ENCODE results near the gene OR5K1. TPM values are rescaled to one million over a fixed set of nuclear protein-coding genes. Genes with fewer than 3 reads are reported as not detected.

OR5K1 gene
- total RNA-seq, 1 donor from 2014 or later: not detected

Other genes with a start within 250 kb of the OR5K1 start
- not detected in 2 replicates for gene OR5H6, start 199.0 kb upstream of the OR5K1 start, total RNA-seq
- not detected in 2 replicates for gene OR5H2, start 180.7 kb upstream of the OR5K1 start, total RNA-seq
- not detected in 2 replicates for gene OR5K4, start 109.3 kb upstream of the OR5K1 start, total RNA-seq
- not detected in 2 replicates for gene OR5K3, start 72.5 kb upstream of the OR5K1 start, total RNA-seq
- gene OR5K2, start 34.5 kb downstream of the OR5K1 start, total RNA-seq: not detected in 2 replicates
- 104 and 109 TPM in 2 replicates for gene CLDND1, start 59.7 kb downstream of the OR5K1 start, total RNA-seq
- gene GPR15, start 68.8 kb downstream of the OR5K1 start, total RNA-seq: not detected in 2 replicates
- 22.1 and 23.7 TPM in 2 replicates for gene CPOX, start 130.4 kb downstream of the OR5K1 start, total RNA-seq